Coronary artery (tissue), 2 donors: ENCODE data around the gene ZNF14.
"Not testable (repeated sequence)": the region's sequence is repeated elsewhere in the genome, so short reads cannot be mapped to it uniquely, and the experiment has no call there.

Experiments used
- DNase-seq: peaks from one replicate; pipeline ENCODE4 v3.0.0-alpha.2; 2017; ENCODE audit warnings: low spot score
- H3K27ac ChIP-seq, 2 donors: fragments of 200-600 bp; sonication (generic); one replicate each; pipeline ENCODE4 v1.5.1; 2016 to 2019
- H3K4me3 ChIP-seq: fragments of 200-600 bp; sonication (generic); 2 replicates; pipeline ENCODE4 v1.5.1; 2016; ENCODE audit warnings: mild to moderate bottlenecking, moderate library complexity
- CTCF ChIP-seq: fragments of 200-600 bp; sonication (generic); IDR thresholded peaks from one replicate; pipeline ENCODE4 v1.5.1; 2019; ENCODE audit warnings: antibody characterized with exemption

ZNF14 gene

GRCh38 chr19:19696386-19696785, 36.5 kb downstream of the ZNF14 start:
- Histone ChIP-seq H3K27ac (no peak overlapping the region), H3K4me3 (no peak overlapping the region)
- DNase-seq = no peak
- TF ChIP-seq CTCF = no peak

- no peak for TF ChIP-seq CTCF
- DNase-seq = no peak
- H3K27ac ChIP-seq = no peak overlapping the region
- no peak overlapping the region for H3K4me3 ChIP-seq
These were observed 41.2 kb downstream of the ZNF14 start for GRCh38 chr19:19691683-19692082.

GRCh38 chr19:19689023-19689422, 43.9 kb downstream of the ZNF14 start:
- not testable (repeated sequence) for H3K4me3 ChIP-seq, H3K27ac ChIP-seq, DNase-seq

- no peak for DNase-seq
- Histone ChIP-seq H3K27ac (no peak overlapping the region), H3K4me3 (no peak overlapping the region)
- TF ChIP-seq CTCF = no peak
These were observed 45.8 kb downstream of the ZNF14 start for GRCh38 chr19:19687090-19687489.

GRCh38 chr19:19686580-19686979, 46.3 kb downstream of the ZNF14 start:
- DNase-seq = no peak
- Histone ChIP-seq H3K4me3 (no peak overlapping the region), H3K27ac (no peak overlapping the region)
- no peak for TF ChIP-seq CTCF

- DNase-seq, H3K27ac ChIP-seq, H3K4me3 ChIP-seq: not testable (repeated sequence)
These were observed 46.8 kb downstream of the ZNF14 start for GRCh38 chr19:19686119-19686518.

GRCh38 chr19:19679176-19680073, 53.5 kb downstream of the ZNF14 start:
- H3K4me3 ChIP-seq = no peak overlapping the region
- no peak for TF ChIP-seq CTCF
- H3K27ac ChIP-seq = no peak overlapping the region
- no peak for DNase-seq

GRCh38 chr19:19677579-19677978, 55.3 kb downstream of the ZNF14 start:
- H3K4me3 ChIP-seq = no peak overlapping the region
- no peak for DNase-seq
- no peak for TF ChIP-seq CTCF
- H3K27ac ChIP-seq = no peak overlapping the region
